ENCODE measurements around the gene PAX6. TPM values are rescaled to one million over a fixed set of nuclear protein-coding genes. Genes with fewer than 3 reads are reported as not detected.

The PAX6 gene
- total RNA-seq, 1 experiment from 2014 or later, result 22.4 TPM

DNA sequence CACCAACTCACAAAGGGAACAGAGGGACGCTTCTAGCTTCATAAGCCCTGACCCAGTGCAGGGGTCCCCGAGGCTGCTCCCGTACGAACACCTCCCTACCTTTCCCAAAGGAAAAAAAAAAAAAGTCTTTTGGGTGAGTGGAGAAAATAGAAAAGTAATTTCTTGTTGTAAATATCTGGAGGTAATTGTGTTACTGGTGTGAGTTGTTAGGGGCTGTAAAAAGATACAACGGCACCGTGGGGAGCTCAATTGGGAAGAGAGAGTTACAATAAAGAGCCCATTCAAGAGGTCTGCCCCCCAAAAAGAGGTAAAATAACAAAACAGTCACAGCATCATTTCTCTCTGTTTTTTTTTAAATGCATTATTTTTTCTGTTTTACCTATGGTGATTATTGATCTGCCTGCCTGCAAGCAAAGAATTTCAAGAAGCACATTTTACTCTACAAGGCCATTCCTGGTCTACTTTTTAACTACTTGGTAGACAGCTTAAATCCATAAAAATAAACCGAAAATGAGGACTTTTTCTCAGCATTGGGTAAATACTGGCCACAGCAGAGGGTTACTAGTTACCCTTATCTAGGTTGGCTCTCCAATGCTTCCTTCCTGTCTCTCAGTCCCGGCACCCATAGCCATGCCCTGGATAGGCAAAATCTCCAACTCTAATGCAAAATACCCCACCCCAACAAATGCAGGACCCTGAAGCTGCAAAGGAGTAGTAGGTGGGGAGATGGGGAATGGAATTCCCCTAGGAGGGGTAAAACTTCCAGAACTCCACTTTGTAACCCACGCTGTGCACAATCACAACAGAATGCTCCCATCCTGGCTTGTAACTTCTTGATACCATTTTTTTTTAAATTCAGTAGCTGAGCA, 3.1 kb downstream of the PAX6 start:
- H3K4me3 ChIP-seq (ENCODE audit: low read depth, low read length, poor library complexity, severe bottlenecking), result peak overlapping the region; percentile 60
- intact Hi-C loops (cut with micrococcal nuclease; ENCODE audit: unreplicated experiment), result no loop called here

GRCh38 chr11:31806928-31807798, 4.0 kb downstream of the PAX6 start:
- no peaks in the 10 kb centered on the region for H3K36me3 ChIP-seq (ENCODE audit: insufficient read depth, low read length, poor library complexity, severe bottlenecking)
- TF ChIP-seq, protein P1, sequence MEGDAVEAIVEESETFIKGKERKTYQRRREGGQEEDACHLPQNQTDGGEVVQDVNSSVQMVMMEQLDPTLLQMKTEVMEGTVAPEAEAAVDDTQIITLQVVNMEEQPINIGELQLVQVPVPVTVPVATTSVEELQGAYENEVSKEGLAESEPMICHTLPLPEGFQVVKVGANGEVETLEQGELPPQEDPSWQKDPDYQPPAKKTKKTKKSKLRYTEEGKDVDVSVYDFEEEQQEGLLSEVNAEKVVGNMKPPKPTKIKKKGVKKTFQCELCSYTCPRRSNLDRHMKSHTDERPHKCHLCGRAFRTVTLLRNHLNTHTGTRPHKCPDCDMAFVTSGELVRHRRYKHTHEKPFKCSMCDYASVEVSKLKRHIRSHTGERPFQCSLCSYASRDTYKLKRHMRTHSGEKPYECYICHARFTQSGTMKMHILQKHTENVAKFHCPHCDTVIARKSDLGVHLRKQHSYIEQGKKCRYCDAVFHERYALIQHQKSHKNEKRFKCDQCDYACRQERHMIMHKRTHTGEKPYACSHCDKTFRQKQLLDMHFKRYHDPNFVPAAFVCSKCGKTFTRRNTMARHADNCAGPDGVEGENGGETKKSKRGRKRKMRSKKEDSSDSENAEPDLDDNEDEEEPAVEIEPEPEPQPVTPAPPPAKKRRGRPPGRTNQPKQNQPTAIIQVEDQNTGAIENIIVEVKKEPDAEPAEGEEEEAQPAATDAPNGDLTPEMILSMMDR (conservative IDR thresholded peaks at IDR 0.05; ENCODE audit: low read depth, low read length), result no peak
- no peak for TF ChIP-seq EZH2 (IDR thresholded peaks at IDR 0.05; ENCODE audit: borderline replicate concordance, low read depth, low read length, poor library complexity, severe bottlenecking)
- BruUV-seq (replicated peaks), result no TSS peak
- H3K4me3 ChIP-seq (ENCODE audit: low read depth, low read length, poor library complexity, severe bottlenecking), result no peak overlapping the region
- intact Hi-C loops (cut with micrococcal nuclease; ENCODE audit: unreplicated experiment), result no loop called here
- H3K4me1 ChIP-seq (ENCODE audit: insufficient read depth, low read length, poor library complexity, severe bottlenecking), result peaks cover 29% of the 10 kb centered on the region
- ChIA-PET CTCF (no interaction called here), POLR2A (ENCODE audit: low non-redundant PET) (no interaction called here)
- H3K9me3 ChIP-seq (ENCODE audit: low read depth, low read length, poor library complexity, severe bottlenecking), result no peaks in the 10 kb centered on the region
- no peak for DNase-seq (ENCODE audit: low spot score)
- H3K27me3 ChIP-seq (replicated peaks; ENCODE audit: insufficient read depth, low read depth, low read length, poor library complexity), result peaks cover 93% of the 10 kb centered on the region
- no peak overlapping the region for H3K27ac ChIP-seq (ENCODE audit: low read depth, low read length, poor library complexity, severe bottlenecking)

More for the DNA sequence above, 3.1 kb downstream of the PAX6 start:
- DNase-seq (ENCODE audit: low spot score), result no peak
- ChIA-PET POLR2A (ENCODE audit: low non-redundant PET) (interaction anchor here (0.6 kb wide), 1 partner anchor 254 kb away, joined by 4 read pairs; no protein-coding TSS in a partner anchor), CTCF (no interaction called here)
- Histone ChIP-seq H3K27ac (ENCODE audit: low read depth, low read length, poor library complexity, severe bottlenecking) (no peak overlapping the region), H3K4me1 (ENCODE audit: insufficient read depth, low read length, poor library complexity, severe bottlenecking) (peaks cover 37% of the 10 kb centered on the region), H3K36me3 (ENCODE audit: insufficient read depth, low read length, poor library complexity, severe bottlenecking) (no peaks in the 10 kb centered on the region), H3K9me3 (ENCODE audit: low read depth, low read length, poor library complexity, severe bottlenecking) (no peaks in the 10 kb centered on the region), H3K27me3 (replicated peaks; ENCODE audit: insufficient read depth, low read depth, low read length, poor library complexity) (peaks cover 94% of the 10 kb centered on the region)
- TF ChIP-seq EZH2 (IDR thresholded peaks at IDR 0.05; ENCODE audit: borderline replicate concordance, low read depth, low read length, poor library complexity, severe bottlenecking), result no peak
- TF ChIP-seq, protein P1 (conservative IDR thresholded peaks at IDR 0.05; ENCODE audit: low read depth, low read length), result no peak
- BruUV-seq (replicated peaks), result no TSS peak

- CTCF ChIA-PET, result no interaction called here
- H3K9me3 ChIP-seq (ENCODE audit: low read depth, low read length, poor library complexity, severe bottlenecking), result no peaks in the 10 kb centered on the region
- POLR2A ChIA-PET (ENCODE audit: low non-redundant PET), result no interaction called here
- no TSS peak for BruUV-seq (replicated peaks)
- TF ChIP-seq EZH2 (IDR thresholded peaks at IDR 0.05; ENCODE audit: borderline replicate concordance, low read depth, low read length, poor library complexity, severe bottlenecking), result no peak
- TF ChIP-seq, protein P1 (conservative IDR thresholded peaks at IDR 0.05; ENCODE audit: low read depth, low read length), result no peak
- H3K27ac ChIP-seq (ENCODE audit: low read depth, low read length, poor library complexity, severe bottlenecking), result no peak overlapping the region
- H3K4me3 ChIP-seq (ENCODE audit: low read depth, low read length, poor library complexity, severe bottlenecking), result no peak overlapping the region
- H3K27me3 ChIP-seq (replicated peaks; ENCODE audit: insufficient read depth, low read depth, low read length, poor library complexity), result peaks cover 96% of the 10 kb centered on the region
- DNase-seq (ENCODE audit: low spot score), result no peak
- H3K4me1 ChIP-seq (ENCODE audit: insufficient read depth, low read length, poor library complexity, severe bottlenecking), result peaks cover 23% of the 10 kb centered on the region
- intact Hi-C loops (cut with micrococcal nuclease; ENCODE audit: unreplicated experiment), result no loop called here
- no peaks in the 10 kb centered on the region for H3K36me3 ChIP-seq (ENCODE audit: insufficient read depth, low read length, poor library complexity, severe bottlenecking)
Observed at GRCh38 chr11:31806186-31806927, 4.8 kb downstream of the PAX6 start.
